Adrenal gland (tissue), 12 donors: ENCODE measurements around the gene RPS6KA5. TPM values are rescaled to one million over a fixed set of nuclear protein-coding genes. Genes with fewer than 3 reads are reported as not detected.

Source experiments
- DNase-seq, 7 donors: peaks; one replicate each; pipeline ENCODE4 v3.0.0-alpha.2; 2019 to 2020
- H3K27ac ChIP-seq, 5 donors: fragments of 200-600 bp; sonication (generic) in 4 of 5; 1 replicate in 3 of 5; 2 replicates in 2 of 5; pipeline versions ENCODE4 v1.5.1 to v1.8.0; 2016 to 2020; ENCODE audit warnings: mild to moderate bottlenecking in 1 of 5
- H3K27me3 ChIP-seq: fragments of 200-600 bp; 2 replicates; pipeline ENCODE4 v1.8.0; 2021
- H3K36me3 ChIP-seq, 2 donors: fragments of 200-600 bp; replicated peaks in 1 of 2; 1 replicate in 1 of 2; 2 replicates in 1 of 2; pipeline versions ENCODE4 v1.5.1 to v1.8.0; 2018 to 2022
- H3K4me1 ChIP-seq, 2 donors: fragments of 200-600 bp; replicated peaks in 1 of 2; 1 replicate in 1 of 2; 2 replicates in 1 of 2; pipeline versions ENCODE4 v1.5.1 to v1.8.0; 2018 to 2021
- H3K4me3 ChIP-seq, 4 donors: fragments of 200-600 bp; sonication (generic) in 3 of 4; one replicate each; pipeline ENCODE4 v1.5.1; 2016 to 2018
- H3K9me3 ChIP-seq, 3 donors: fragments of 200-600 bp; sonication (generic) in 1 of 3; replicated peaks in 1 of 3; 1 replicate in 2 of 3; 2 replicates in 1 of 3; pipeline versions ENCODE4 v1.5.1 to v1.8.0; 2016 to 2021
- CTCF ChIP-seq, 6 experiments: fragments of 450-650 bp in 4 of 6; fragments of 200-600 bp in 2 of 6; sonication (generic) in 1 of 6; IDR thresholded peaks; 1 replicate in 5 of 6; 2 replicates in 1 of 6; pipeline versions ENCODE4 v1.5.1 to v1.8.0; 2016 to 2021; ENCODE audit warnings: antibody characterized with exemption in 6 of 6, mild to moderate bottlenecking in 2 of 6, moderate library complexity in 1 of 6
- POLR2A ChIP-seq, 2 donors: fragments of 450-650 bp; IDR thresholded peaks; one replicate each; pipeline ENCODE4 v1.6.1; 2017; ENCODE audit warnings: antibody characterized with exemption in 2 of 2, mild to moderate bottlenecking in 2 of 2, moderate library complexity in 1 of 2
- WGBS, 4 donors: extraction: QIAGEN DNeasy Blood & Tissue Kit in 2 of 4; methylation state at CpG; one replicate each; pipeline versions ENCODE4 v1.1.5 to v1.1.7; 2013 to 2017; 5-methylcytosine and 5-hydroxymethylcytosine counted together
- intact Hi-C, 2 donors: fragments of 100-400 bp; cut with DNase I; formaldehyde crosslinking; loops; one replicate each; pipeline versions ENCODE4 v1.14.1 to v1.15.0; 2022 to 2023
- polyA plus RNA-seq, 3 donors: library from polyadenylated mRNA; stranded (reverse); fragments of 200-250 nt in 2 of 3; fragments of 350-450 nt in 1 of 3; fragmentation: Illumina TruSeq in 1 of 3; extraction: RNeasy Lipid Tissue Mini Kit (QIAGEN cat#74804) in 1 of 3; gene quantifications; one replicate each; pipeline ENCODE4 v1.2.3, GENCODE V29; 2013 to 2014
- total RNA-seq, 9 donors: library from RNA; depleted of rRNA in 4 of 9; stranded (reverse); fragments of >200 nt in 4 of 9; fragments of 120-200 nt in 1 of 9; fragmentation: NEBNext Ultra II Directional in 1 of 9; extraction: Animal tissue kit (Norgen Biotek cat#: 25700) in 1 of 9; gene quantifications; one replicate each; pipeline versions ENCODE4 v1.1.0 to v1.2.4, GENCODE V29; 2013 to 2023
- donor health status: healthy with polysubstance abuse.
- donor health status: Bipolar disorder and iron deficiency.
- donor health status: DM: yes; HTN: yes; CAD: no.
- donor health status: DM: no; HTN: no; CAD: no.
- donor health status: DM: no; HTN: no; CAD: no.
- donor health status: DM: yes; HTN: yes; CAD: no.

Gene RPS6KA5
- total and polyA plus RNA-seq, 12 donors = 0.27 to 5.5 (median 1.8) TPM

DNA sequence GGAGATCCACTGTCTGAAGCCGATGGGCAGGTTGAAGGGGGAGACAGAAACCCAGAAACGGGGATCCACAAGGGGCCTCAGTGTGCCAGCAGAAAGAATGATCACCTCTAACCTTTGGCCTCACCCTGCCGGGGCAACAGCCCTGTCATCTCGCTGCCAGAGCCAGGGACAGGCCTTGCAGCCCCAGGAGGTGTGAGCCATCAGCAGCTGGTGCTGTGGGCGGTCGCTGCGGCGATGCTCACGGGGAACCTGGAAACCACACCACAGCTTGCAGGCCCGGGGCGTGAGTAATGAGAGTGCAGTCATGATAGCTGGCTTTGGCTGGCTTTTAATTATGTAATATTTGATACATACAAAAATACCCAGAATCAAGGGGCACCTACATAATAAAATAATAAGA is 239.5 kb downstream of the RPS6KA5 start:
- H3K36me3 ChIP-seq = no peaks in the 10 kb centered on the region

GRCh38 chr14:90819734-90820393 is 240.6 kb downstream of the RPS6KA5 start:
- WGBS, 4 donors = 86 to 93% (median 92%) methylated on average over 5 of the region's 5 CpGs
- TF ChIP-seq POLR2A (IDR thresholded peaks at IDR 0.05) (no peak), CTCF (IDR thresholded peaks at IDR 0.05) (no peak)
- Histone ChIP-seq H3K4me3 (no peak overlapping the region), H3K36me3 (no peaks in the 10 kb centered on the region), H3K27me3 (no peaks in the 10 kb centered on the region), H3K4me1 (peaks cover 4 to 8% of the 10 kb centered on the region in 2 donors), H3K9me3 (no peaks in the 10 kb centered on the region), H3K27ac (no peak overlapping the region)
- no peak for DNase-seq
- intact Hi-C loops = no loop called here

More for the DNA sequence above, 239.5 kb downstream of the RPS6KA5 start:
- Histone ChIP-seq H3K9me3 (no peaks in the 10 kb centered on the region), H3K4me1 (no peaks in the 10 kb centered on the region), H3K27ac (peak overlapping the region in 1 of 5 donors; percentile 26), H3K4me3 (no peak overlapping the region), H3K27me3 (no peaks in the 10 kb centered on the region)
- 67 to 72% (median 71%) methylated on average over 9 to 11 of the region's 11 CpGs for WGBS, 4 donors
- peak in 1 of 7 donors; percentile 80 for DNase-seq
- intact Hi-C loops = no loop called here
- TF ChIP-seq CTCF (IDR thresholded peaks at IDR 0.05) (no peak), POLR2A (IDR thresholded peaks at IDR 0.05) (no peak)

DNA sequence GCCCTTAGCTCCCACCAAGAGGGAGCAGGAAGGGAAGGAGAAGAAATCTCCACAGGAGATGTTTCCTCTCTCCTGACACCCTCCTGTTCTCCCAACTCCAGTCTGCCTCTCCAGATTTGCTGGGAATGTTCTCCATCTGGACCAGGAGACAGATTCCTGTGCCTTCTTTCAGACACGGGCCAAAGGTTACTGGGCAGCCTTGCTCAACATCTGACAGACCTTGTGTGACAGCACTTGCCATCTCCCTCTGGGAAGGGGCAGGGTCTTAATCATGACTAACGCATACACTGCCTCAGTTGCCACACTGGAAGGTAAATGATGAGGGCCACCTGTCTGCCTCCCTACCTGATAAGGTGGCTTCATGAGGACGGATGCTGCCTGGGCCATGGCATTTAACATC is 241.7 kb downstream of the RPS6KA5 start:
- Histone ChIP-seq H3K27ac (no peak overlapping the region), H3K27me3 (no peaks in the 10 kb centered on the region), H3K9me3 (no peaks in the 10 kb centered on the region), H3K4me1 (peaks cover 4 to 14% of the 10 kb centered on the region in 2 donors), H3K36me3 (no peaks in the 10 kb centered on the region), H3K4me3 (no peak overlapping the region)
- WGBS, 4 donors = 69 to 88% (median 84%) methylated on average over 2 to 3 of the region's 3 CpGs
- TF ChIP-seq POLR2A (IDR thresholded peaks at IDR 0.05) = no peak
- TF ChIP-seq CTCF (IDR thresholded peaks at IDR 0.05) = no peak
- DNase-seq = no peak
- intact Hi-C loops = no loop called here

- H3K27ac ChIP-seq = no peak overlapping the region
- H3K27me3 ChIP-seq = no peaks in the 10 kb centered on the region
- 17 to 37% (median 33%) methylated on average over 5 to 16 of the region's 16 CpGs for WGBS, 4 donors
- H3K9me3 ChIP-seq = no peaks in the 10 kb centered on the region
- TF ChIP-seq POLR2A (IDR thresholded peaks at IDR 0.05) (no peak), CTCF (IDR thresholded peaks at IDR 0.05) (no peak)
- H3K4me1 ChIP-seq = peaks cover 4 to 14% of the 10 kb centered on the region in 2 donors
- DNase-seq = peak in 1 of 7 donors; percentile 24
- no peaks in the 10 kb centered on the region for H3K36me3 ChIP-seq
- peak overlapping the region in 1 of 4 donors; percentile 41 for H3K4me3 ChIP-seq
- intact Hi-C loops = no loop called here
Measured at GRCh38 chr14:90816681-90817436, 243.6 kb downstream of the RPS6KA5 start.
